GM18507 (cell line): Measurements from ENCODE around the gene CLK4.

Source experiments
- DNase-seq: peaks from one replicate; pipeline ENCODE4 v3.0.0; 2011; ENCODE audit warnings: low read depth; ENCODE audit not compliant: insufficient read length; ENCODE audit errors: extremely low spot score
- FAIRE-seq: peaks from 2 replicates; lab custom pipeline; 2011; peaks lifted over from hg19 to GRCh38; lab: Jason Lieb, UNC

CLK4 gene

GRCh38 chr5:178626484-178627258 is at the start of gene CLK4:
Gene CLK4 (minus strand): TSS chr5:178627050. CDS start chr5:178623416, 3,634 bp downstream.
- FAIRE-seq: peak; percentile 84

GRCh38 chr5:178675922-178676321 is 49.1 kb upstream of the CLK4 start:
- FAIRE-seq: no peak
- no peak for DNase-seq

More at GRCh38 chr5:178626484-178627258, at the start of gene CLK4:
- peak; percentile 92 for DNase-seq

- FAIRE-seq: no peak
- no peak for DNase-seq
These were observed 47.5 kb upstream of the CLK4 start for GRCh38 chr5:178674334-178674733.

GRCh38 chr5:178673801-178674295 is 47.0 kb upstream of the CLK4 start:
- FAIRE-seq: no peak
- DNase-seq: no peak

GRCh38 chr5:178672630-178673029 is 45.8 kb upstream of the CLK4 start:
- DNase-seq: no peak
- no peak for FAIRE-seq

GRCh38 chr5:178671602-178672144 is 44.8 kb upstream of the CLK4 start:
- no peak for FAIRE-seq
- DNase-seq: no peak

- no peak for DNase-seq
- no peak for FAIRE-seq
These were observed 43.6 kb upstream of the CLK4 start for GRCh38 chr5:178670351-178670885.

- no peak for FAIRE-seq
- no peak for DNase-seq
These were observed 41.7 kb upstream of the CLK4 start for GRCh38 chr5:178668579-178668978.

GRCh38 chr5:178667688-178668087 is 40.8 kb upstream of the CLK4 start:
- FAIRE-seq (no peak), DNase-seq (no peak)

- no peak for FAIRE-seq
- no peak for DNase-seq
These were observed 40.3 kb upstream of the CLK4 start for GRCh38 chr5:178667101-178667500.

- FAIRE-seq (no peak), DNase-seq (no peak)
These were observed 37.3 kb upstream of the CLK4 start for GRCh38 chr5:178664141-178664540.

- FAIRE-seq (no peak), DNase-seq (no peak)
These were observed 35.7 kb upstream of the CLK4 start for GRCh38 chr5:178662541-178662860.

- FAIRE-seq (no peak), DNase-seq (no peak)
These were observed 35.1 kb upstream of the CLK4 start for GRCh38 chr5:178661836-178662540.

- no peak for DNase-seq
These were observed 24.4 kb upstream of the CLK4 start for GRCh38 chr5:178651046-178651810.

GRCh38 chr5:178650214-178650613 is 23.4 kb upstream of the CLK4 start:
- FAIRE-seq: no peak
- DNase-seq: no peak

More at GRCh38 chr5:178651046-178651810, 24.4 kb upstream of the CLK4 start:
- no peak for FAIRE-seq

GRCh38 chr5:178649580-178649979 is 22.7 kb upstream of the CLK4 start:
- no peak for FAIRE-seq
- no peak for DNase-seq

GRCh38 chr5:178644826-178645545 is 18.1 kb upstream of the CLK4 start:
- DNase-seq: no peak

GRCh38 chr5:178642351-178642909 is 15.6 kb upstream of the CLK4 start:
- no peak for FAIRE-seq
- no peak for DNase-seq

More at GRCh38 chr5:178644826-178645545, 18.1 kb upstream of the CLK4 start:
- FAIRE-seq: no peak

- FAIRE-seq (no peak), DNase-seq (no peak)
These were observed 14.9 kb upstream of the CLK4 start for GRCh38 chr5:178641711-178642110.
